Esophagus muscularis mucosa (tissue), 2 donors: Measurements from ENCODE around the gene PTPN14.

ENCODE experiments used
- POLR2A ChIP-seq: fragments of 450-650 bp; IDR thresholded peaks from one replicate; pipeline ENCODE4 v1.6.1; 2017; ENCODE audit warnings: antibody characterized with exemption, moderate library complexity, mild to moderate bottlenecking, low read depth
- POLR2AphosphoS5 ChIP-seq, 2 donors: sonication (generic); formaldehyde crosslinking; IDR thresholded peaks; one replicate each; pipeline ENCODE4 v1.6.1; 2017; ENCODE audit warnings: antibody characterized with exemption in 2 of 2

DNA sequence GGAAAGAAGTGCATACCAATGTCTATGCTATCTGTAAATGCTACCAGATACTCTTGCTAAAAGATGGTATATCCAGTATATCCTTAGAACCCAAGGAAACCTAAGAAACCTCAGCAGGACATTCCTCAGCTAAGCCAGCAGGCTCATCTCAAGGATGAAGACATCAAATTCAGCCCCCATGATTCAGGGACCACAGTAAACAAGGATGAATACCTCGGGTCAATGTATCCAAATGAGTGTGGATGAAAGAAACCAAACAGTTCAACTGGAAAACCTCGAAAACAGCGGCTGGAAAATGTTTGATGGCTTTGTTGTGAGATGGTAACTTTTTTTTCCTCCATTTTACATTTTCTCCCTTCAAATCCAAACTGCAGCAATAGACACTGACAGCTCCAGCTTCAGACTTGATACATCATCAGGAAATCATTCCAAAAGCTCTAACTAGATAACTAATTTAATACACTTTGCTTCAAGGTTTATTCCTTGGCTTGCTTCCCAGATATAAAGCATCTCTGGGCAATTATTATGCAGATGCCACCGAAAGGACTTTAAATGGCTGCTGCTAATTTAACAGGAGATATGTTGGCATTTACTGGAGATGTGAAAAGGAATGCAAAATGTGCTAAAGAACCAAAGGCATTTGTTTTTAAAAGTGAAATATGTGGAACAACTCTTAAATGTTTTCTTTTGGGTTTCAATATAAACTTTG, 196.8 kb downstream of the PTPN14 start:
- TF ChIP-seq POLR2A (no peak), POLR2AphosphoS5 (IDR thresholded peaks at IDR 0.05) (no peak)
